AG10803 (cell line): ENCODE data around the gene PTH2R.

Source experiments
- DNase-seq: peaks from one replicate; pipeline ENCODE4 v3.0.0; 2010; ENCODE audit warnings: low read depth
- H3K4me3 ChIP-seq: 2 replicates; pipeline ENCODE4 v1.5.1; 2011; ENCODE audit warnings: mild to moderate bottlenecking, low read length, control low read depth
- TF ChIP-seq, protein P1 (sequence below): conservative IDR thresholded peaks from 2 replicates; pipeline ENCODE4 v1.5.1; 2011; ENCODE audit warnings: mild to moderate bottlenecking, low read length, control low read depth, inconsistent platforms

The PTH2R gene

DNA sequence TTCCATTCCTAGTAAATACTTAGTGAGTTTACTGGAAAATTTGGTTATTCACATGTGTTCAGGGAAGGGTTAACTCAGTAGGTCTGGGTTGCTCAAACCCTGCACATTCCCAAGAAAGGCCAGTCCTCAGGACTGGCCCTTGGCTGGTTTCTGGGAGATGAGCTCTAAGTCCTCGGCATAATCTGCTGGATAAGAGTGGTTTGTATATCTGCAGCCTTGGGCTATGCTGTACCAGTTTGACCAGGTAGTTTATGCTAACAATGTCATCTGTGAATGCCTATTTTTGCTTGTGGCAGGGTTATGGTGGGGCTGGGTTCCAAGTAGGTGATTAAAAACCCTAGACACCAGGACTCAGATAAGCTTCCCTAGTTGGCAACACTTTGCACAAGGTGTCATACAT is 7.4 kb upstream of the PTH2R start:
- TF ChIP-seq, protein P1, sequence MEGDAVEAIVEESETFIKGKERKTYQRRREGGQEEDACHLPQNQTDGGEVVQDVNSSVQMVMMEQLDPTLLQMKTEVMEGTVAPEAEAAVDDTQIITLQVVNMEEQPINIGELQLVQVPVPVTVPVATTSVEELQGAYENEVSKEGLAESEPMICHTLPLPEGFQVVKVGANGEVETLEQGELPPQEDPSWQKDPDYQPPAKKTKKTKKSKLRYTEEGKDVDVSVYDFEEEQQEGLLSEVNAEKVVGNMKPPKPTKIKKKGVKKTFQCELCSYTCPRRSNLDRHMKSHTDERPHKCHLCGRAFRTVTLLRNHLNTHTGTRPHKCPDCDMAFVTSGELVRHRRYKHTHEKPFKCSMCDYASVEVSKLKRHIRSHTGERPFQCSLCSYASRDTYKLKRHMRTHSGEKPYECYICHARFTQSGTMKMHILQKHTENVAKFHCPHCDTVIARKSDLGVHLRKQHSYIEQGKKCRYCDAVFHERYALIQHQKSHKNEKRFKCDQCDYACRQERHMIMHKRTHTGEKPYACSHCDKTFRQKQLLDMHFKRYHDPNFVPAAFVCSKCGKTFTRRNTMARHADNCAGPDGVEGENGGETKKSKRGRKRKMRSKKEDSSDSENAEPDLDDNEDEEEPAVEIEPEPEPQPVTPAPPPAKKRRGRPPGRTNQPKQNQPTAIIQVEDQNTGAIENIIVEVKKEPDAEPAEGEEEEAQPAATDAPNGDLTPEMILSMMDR, result no peak
- no peak for DNase-seq
- H3K4me3 ChIP-seq, result no peak overlapping the region

DNA sequence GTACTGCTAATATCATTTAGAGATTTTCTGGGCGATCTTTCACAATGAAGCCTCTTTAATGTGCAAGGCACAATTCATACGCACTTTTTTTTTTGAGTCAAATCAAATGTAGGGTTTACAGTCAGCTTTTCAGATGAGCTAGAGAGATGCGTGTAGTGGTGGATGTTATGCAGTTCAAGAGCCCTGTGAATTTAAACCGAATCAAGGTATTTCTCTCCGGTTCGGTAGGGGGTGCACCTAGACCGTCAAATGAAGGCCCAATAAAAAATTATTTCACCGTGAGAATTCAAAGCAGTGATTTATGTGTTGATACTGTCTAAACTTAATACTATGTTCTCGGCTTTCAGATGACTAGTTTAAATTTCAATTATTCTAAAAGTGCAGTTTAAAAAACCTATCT is 1.1 kb downstream of the PTH2R start:
- no peak for DNase-seq
- H3K4me3 ChIP-seq, result no peak overlapping the region
- TF ChIP-seq, protein P1, result no peak

DNA sequence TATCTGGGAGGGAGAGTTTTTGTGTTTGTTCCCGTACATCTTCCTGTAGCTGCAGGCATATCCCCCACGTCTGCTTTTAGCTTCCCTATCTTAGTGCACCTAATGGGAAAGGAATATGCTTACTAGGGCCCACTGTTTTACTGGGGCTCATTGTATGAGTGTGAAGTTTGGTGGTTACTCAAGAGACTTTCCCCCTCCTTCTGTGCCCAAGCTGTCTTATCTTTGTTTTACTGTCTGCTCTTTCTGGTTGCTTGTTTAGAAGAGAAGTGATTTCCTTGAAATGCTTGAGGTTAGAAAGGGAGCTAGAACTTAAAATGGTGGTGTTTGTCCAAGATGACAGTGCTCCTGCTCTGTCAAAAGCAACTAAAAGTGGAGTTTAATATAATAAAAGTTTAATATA is 7.3 kb downstream of the PTH2R start:
- DNase-seq, result no peak
- no peak overlapping the region for H3K4me3 ChIP-seq
- TF ChIP-seq, protein P1, result no peak

DNA sequence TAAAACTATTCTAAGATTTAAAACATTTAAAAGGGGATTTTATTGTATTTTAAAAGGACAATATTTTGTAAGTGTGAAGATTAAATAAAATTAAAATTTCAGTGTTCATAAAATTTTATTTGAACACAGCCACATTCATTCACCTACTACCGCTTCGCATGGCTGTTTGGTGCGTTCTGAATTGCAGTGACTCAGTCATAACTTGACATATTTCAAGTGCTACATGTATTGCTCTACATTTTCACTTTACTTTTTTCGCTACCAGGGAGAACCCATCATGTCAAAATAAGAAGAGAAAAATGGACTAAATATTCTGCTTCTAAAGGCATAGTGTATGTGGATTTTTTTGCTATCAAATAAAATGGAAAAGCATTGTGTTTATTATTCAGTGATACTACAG is 8.7 kb downstream of the PTH2R start:
- no peak overlapping the region for H3K4me3 ChIP-seq
- TF ChIP-seq, protein P1, result no peak
- no peak for DNase-seq

DNA sequence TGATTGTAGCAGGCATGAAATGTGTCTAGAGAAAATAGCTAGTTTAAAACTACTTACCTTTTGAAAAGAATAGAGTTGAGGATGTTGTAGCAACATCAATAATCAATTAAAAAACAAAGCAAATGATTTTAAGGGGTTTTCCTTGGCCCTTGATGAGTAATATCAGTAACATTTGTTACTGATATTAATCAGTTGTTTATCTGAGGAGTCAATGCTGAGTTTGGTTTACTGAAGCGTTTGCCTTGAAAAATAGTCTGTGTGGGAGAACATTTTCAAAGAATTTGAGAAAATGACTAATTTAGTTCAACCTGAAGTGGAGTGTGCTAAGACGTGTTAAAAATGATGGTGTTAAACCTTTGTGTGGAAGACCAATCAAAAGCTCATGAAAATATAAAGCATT is 9.3 kb downstream of the PTH2R start:
- H3K4me3 ChIP-seq, result no peak overlapping the region
- DNase-seq, result no peak
- TF ChIP-seq, protein P1, result no peak

DNA sequence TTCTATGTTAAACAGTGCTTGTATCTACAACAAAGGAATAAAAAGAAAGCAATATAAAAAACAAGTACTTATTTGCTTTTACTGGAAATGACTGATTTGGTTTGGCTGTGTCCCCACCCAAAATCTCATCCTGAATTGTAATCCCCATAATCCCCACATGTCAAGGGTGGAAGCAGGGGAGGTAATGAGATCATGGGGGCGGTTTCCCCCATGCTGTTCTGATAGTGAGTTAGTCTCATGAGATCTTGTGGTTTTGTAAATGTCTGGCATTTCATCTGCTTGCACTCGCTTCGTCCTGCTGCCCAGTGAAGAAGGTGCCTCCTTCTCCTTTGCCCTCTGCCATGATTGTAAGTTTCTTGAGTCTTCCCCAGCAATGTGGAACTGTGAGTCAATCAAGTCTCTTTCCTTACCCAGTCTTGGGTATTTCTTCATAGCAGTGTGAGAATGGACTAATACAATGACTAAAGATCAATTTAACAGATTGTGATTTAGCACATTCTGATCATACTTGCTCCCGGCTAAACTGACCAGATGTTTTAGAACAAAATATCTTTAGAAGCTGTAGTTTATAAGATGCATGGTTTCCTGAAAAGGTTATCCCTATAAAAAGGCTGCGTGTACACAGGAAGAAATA is 19.9 kb downstream of the PTH2R start:
- TF ChIP-seq, protein P1, result no peak
- no peak overlapping the region for H3K4me3 ChIP-seq
- no peak for DNase-seq

DNA sequence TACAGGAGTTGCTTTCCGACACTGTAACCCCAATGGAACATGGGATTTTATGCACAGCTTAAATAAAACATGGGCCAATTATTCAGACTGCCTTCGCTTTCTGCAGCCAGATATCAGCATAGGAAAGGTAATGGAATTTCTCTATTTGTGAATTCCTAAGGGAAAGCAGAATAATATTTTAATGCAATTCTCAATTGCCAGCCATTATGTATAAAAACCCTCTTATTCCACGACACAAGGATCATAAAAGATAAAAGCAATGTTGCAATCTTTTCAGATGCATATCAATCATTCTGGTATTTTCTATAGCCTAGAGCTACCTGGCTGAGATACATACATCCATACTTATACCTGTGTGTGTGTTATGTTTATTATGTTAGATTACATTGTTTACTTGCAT is 31.2 kb downstream of the PTH2R start:
- TF ChIP-seq, protein P1, result no peak
- DNase-seq, result no peak
- no peak overlapping the region for H3K4me3 ChIP-seq
